BLaER1 (cell line): ENCODE results near the gene LRRTM4.

Source experiments
- H3K27ac ChIP-seq: shearing (Covaris generic); formaldehyde crosslinking; 2 replicates; pipeline ENCODE4 v1.8.1; 2022
- H3K27me3 ChIP-seq: shearing (Covaris generic); formaldehyde crosslinking; 2 replicates; pipeline ENCODE4 v1.8.1; 2022
- H3K36me3 ChIP-seq: shearing (Covaris generic); formaldehyde crosslinking; 2 replicates; pipeline ENCODE4 v1.8.1; 2022
- H3K4me1 ChIP-seq: shearing (Covaris generic); formaldehyde crosslinking; 2 replicates; pipeline ENCODE4 v1.8.1; 2022
- H3K4me2 ChIP-seq: shearing (Covaris generic); formaldehyde crosslinking; 2 replicates; pipeline ENCODE4 v1.8.1; 2022
- H3K4me3 ChIP-seq: shearing (Covaris generic); formaldehyde crosslinking; 2 replicates; pipeline ENCODE4 v1.8.1; 2022
- H3K9ac ChIP-seq: shearing (Covaris generic); formaldehyde crosslinking; 2 replicates; pipeline ENCODE4 v1.8.1; 2022
- H3K9me3 ChIP-seq: shearing (Covaris generic); formaldehyde crosslinking; 2 replicates; pipeline ENCODE4 v1.8.1; 2022
- H4K20me1 ChIP-seq: shearing (Covaris generic); formaldehyde crosslinking; 2 replicates; pipeline ENCODE4 v1.8.1; 2022
- Cebpa-rat ChIP-seq: shearing (Covaris generic); IDR thresholded peaks from 2 replicates; pipeline ENCODE4 v1.8.1; 2022

The LRRTM4 gene

GRCh38 chr2:77418537-77418936 lies 103.6 kb downstream of the LRRTM4 start:
- no peak overlapping the region for H3K4me3 ChIP-seq
- H4K20me1 ChIP-seq = no peaks in the 10 kb centered on the region
- no peak overlapping the region for H3K4me2 ChIP-seq
- no peak for TF ChIP-seq Cebpa-rat
- no peaks in the 10 kb centered on the region for H3K9me3 ChIP-seq
- H3K27me3 ChIP-seq = no peaks in the 10 kb centered on the region
- no peaks in the 10 kb centered on the region for H3K4me1 ChIP-seq
- no peak overlapping the region for H3K9ac ChIP-seq
- no peaks in the 10 kb centered on the region for H3K36me3 ChIP-seq
- H3K27ac ChIP-seq = no peak overlapping the region

- Histone ChIP-seq H4K20me1 (no peaks in the 10 kb centered on the region), H3K36me3 (no peaks in the 10 kb centered on the region), H3K27ac (no peak overlapping the region), H3K4me1 (no peaks in the 10 kb centered on the region), H3K9ac (no peak overlapping the region), H3K4me3 (no peak overlapping the region), H3K4me2 (no peak overlapping the region), H3K27me3 (no peaks in the 10 kb centered on the region), H3K9me3 (no peaks in the 10 kb centered on the region)
- no peak for TF ChIP-seq Cebpa-rat
Measured at GRCh38 chr2:77404189-77404588, 118.0 kb downstream of the LRRTM4 start.

GRCh38 chr2:77398970-77399600 lies 123.1 kb downstream of the LRRTM4 start:
- Histone ChIP-seq H3K36me3 (no peaks in the 10 kb centered on the region), H4K20me1 (no peaks in the 10 kb centered on the region), H3K27ac (no peak overlapping the region), H3K9ac (no peak overlapping the region), H3K27me3 (no peaks in the 10 kb centered on the region), H3K4me1 (no peaks in the 10 kb centered on the region), H3K9me3 (no peaks in the 10 kb centered on the region), H3K4me3 (no peak overlapping the region), H3K4me2 (no peak overlapping the region)
- TF ChIP-seq Cebpa-rat = no peak

- H3K27ac ChIP-seq = no peak overlapping the region
- no peaks in the 10 kb centered on the region for H3K36me3 ChIP-seq
- no peaks in the 10 kb centered on the region for H3K9me3 ChIP-seq
- no peaks in the 10 kb centered on the region for H4K20me1 ChIP-seq
- no peaks in the 10 kb centered on the region for H3K27me3 ChIP-seq
- H3K4me2 ChIP-seq = no peak overlapping the region
- H3K4me1 ChIP-seq = no peaks in the 10 kb centered on the region
- no peak overlapping the region for H3K4me3 ChIP-seq
- no peak overlapping the region for H3K9ac ChIP-seq
- TF ChIP-seq Cebpa-rat = no peak
Measured at GRCh38 chr2:77397763-77398162, 124.4 kb downstream of the LRRTM4 start.

- H3K27ac ChIP-seq = no peak overlapping the region
- no peak overlapping the region for H3K4me3 ChIP-seq
- H3K36me3 ChIP-seq = no peaks in the 10 kb centered on the region
- no peak overlapping the region for H3K9ac ChIP-seq
- no peak overlapping the region for H3K4me2 ChIP-seq
- H3K4me1 ChIP-seq = no peaks in the 10 kb centered on the region
- H3K27me3 ChIP-seq = no peaks in the 10 kb centered on the region
- H3K9me3 ChIP-seq = no peaks in the 10 kb centered on the region
- no peaks in the 10 kb centered on the region for H4K20me1 ChIP-seq
- no peak for TF ChIP-seq Cebpa-rat
Measured at GRCh38 chr2:77395011-77395410, 127.2 kb downstream of the LRRTM4 start.

GRCh38 chr2:77391119-77391518 lies 131.1 kb downstream of the LRRTM4 start:
- no peak overlapping the region for H3K4me3 ChIP-seq
- no peak for TF ChIP-seq Cebpa-rat
- no peak overlapping the region for H3K9ac ChIP-seq
- no peaks in the 10 kb centered on the region for H3K27me3 ChIP-seq
- H3K27ac ChIP-seq = no peak overlapping the region
- no peaks in the 10 kb centered on the region for H3K36me3 ChIP-seq
- no peaks in the 10 kb centered on the region for H4K20me1 ChIP-seq
- no peaks in the 10 kb centered on the region for H3K9me3 ChIP-seq
- no peak overlapping the region for H3K4me2 ChIP-seq
- no peaks in the 10 kb centered on the region for H3K4me1 ChIP-seq

- no peak for TF ChIP-seq Cebpa-rat
- no peaks in the 10 kb centered on the region for H4K20me1 ChIP-seq
- no peaks in the 10 kb centered on the region for H3K9me3 ChIP-seq
- no peak overlapping the region for H3K4me2 ChIP-seq
- no peak overlapping the region for H3K9ac ChIP-seq
- H3K27me3 ChIP-seq = no peaks in the 10 kb centered on the region
- H3K4me1 ChIP-seq = no peaks in the 10 kb centered on the region
- H3K36me3 ChIP-seq = no peaks in the 10 kb centered on the region
- no peak overlapping the region for H3K27ac ChIP-seq
- no peak overlapping the region for H3K4me3 ChIP-seq
Measured at GRCh38 chr2:77387324-77387723, 134.9 kb downstream of the LRRTM4 start.

GRCh38 chr2:77372636-77373035 lies 149.5 kb downstream of the LRRTM4 start:
- no peak overlapping the region for H3K27ac ChIP-seq
- no peak for TF ChIP-seq Cebpa-rat
- no peaks in the 10 kb centered on the region for H3K9me3 ChIP-seq
- H3K4me2 ChIP-seq = no peak overlapping the region
- H3K4me1 ChIP-seq = no peaks in the 10 kb centered on the region
- H4K20me1 ChIP-seq = no peaks in the 10 kb centered on the region
- H3K4me3 ChIP-seq = no peak overlapping the region
- no peaks in the 10 kb centered on the region for H3K27me3 ChIP-seq
- H3K36me3 ChIP-seq = no peaks in the 10 kb centered on the region
- no peak overlapping the region for H3K9ac ChIP-seq

GRCh38 chr2:77370511-77370910 lies 151.7 kb downstream of the LRRTM4 start:
- Histone ChIP-seq H3K27me3 (no peaks in the 10 kb centered on the region), H3K4me3 (no peak overlapping the region), H3K9me3 (no peaks in the 10 kb centered on the region), H3K27ac (no peak overlapping the region), H3K4me2 (no peak overlapping the region), H3K9ac (no peak overlapping the region), H4K20me1 (no peaks in the 10 kb centered on the region), H3K36me3 (no peaks in the 10 kb centered on the region), H3K4me1 (no peaks in the 10 kb centered on the region)
- no peak for TF ChIP-seq Cebpa-rat

- no peaks in the 10 kb centered on the region for H3K36me3 ChIP-seq
- no peak overlapping the region for H3K27ac ChIP-seq
- no peak for TF ChIP-seq Cebpa-rat
- 0 out of 2 replicates have a peak, but pooled peaks cover 6% of the 10 kb centered on the region for H3K4me1 ChIP-seq
- H3K4me2 ChIP-seq = no peak overlapping the region
- no peak overlapping the region for H3K9ac ChIP-seq
- no peaks in the 10 kb centered on the region for H3K9me3 ChIP-seq
- no peak overlapping the region for H3K4me3 ChIP-seq
- H3K27me3 ChIP-seq = no peaks in the 10 kb centered on the region
- H4K20me1 ChIP-seq = no peaks in the 10 kb centered on the region
Measured at GRCh38 chr2:77363277-77363676, 158.9 kb downstream of the LRRTM4 start.

- Histone ChIP-seq H3K4me1 (no peaks in the 10 kb centered on the region), H3K36me3 (no peaks in the 10 kb centered on the region), H3K4me3 (no peak overlapping the region), H3K9me3 (no peaks in the 10 kb centered on the region), H3K4me2 (no peak overlapping the region), H3K27ac (no peak overlapping the region), H3K9ac (no peak overlapping the region), H3K27me3 (no peaks in the 10 kb centered on the region), H4K20me1 (no peaks in the 10 kb centered on the region)
- TF ChIP-seq Cebpa-rat = no peak
Measured at GRCh38 chr2:77348821-77349220, 173.4 kb downstream of the LRRTM4 start.
